ENCODE data around the gene LILRB1. TPM values are rescaled to one million over a fixed set of nuclear protein-coding genes. Genes with fewer than 3 reads are reported as not detected.

The LILRB1 gene
- total and polyA plus RNA-seq, 2 of the 13 experiments (the other 11 are each of a cell fraction or from before 2014, with no cell fraction given), result not detected

GRCh38 chr19:54608792-54609191 lies 21.5 kb upstream of the LILRB1 start:
- in situ Hi-C loops (cut with HindIII; ENCODE audit: extremely low pct_ligation_motif_present, low pct_unique_long_range_greater_than_20kb) (no loop called here), intact Hi-C loops (cut with micrococcal nuclease; ENCODE audit: unreplicated experiment) (no loop called here)
- Histone ChIP-seq H4K20me1 (ENCODE audit: insufficient read depth, low read length) (no peaks in the 10 kb centered on the region), H3K9ac (ENCODE audit: insufficient read depth, low read depth, low read length) (no peak overlapping the region), H2AFZ (ENCODE audit: low read length) (no peak overlapping the region), H3K36me3 (replicated peaks in 1 of 2; ENCODE audit: control insufficient read depth in 1 of 2, insufficient read depth in 2 of 2, low read length in 2 of 2) (no peaks in the 10 kb centered on the region), H3K27ac (ENCODE audit: extremely low read length, insufficient read depth, low read length) (no peak overlapping the region), H3K4me2 (ENCODE audit: low read depth, low read length) (no peak overlapping the region), H3K27me3 (ENCODE audit: control insufficient read depth in 1 of 2, insufficient read depth in 2 of 2, low read length in 2 of 2) (peaks cover 0 to 12% of the 10 kb centered on the region in 2 experiments; a peak in 1 of 5 replicates), H3K79me2 (ENCODE audit: insufficient read depth, low read length) (no peaks in the 10 kb centered on the region), H3K4me1 (ENCODE audit: insufficient read depth, low read length) (no peaks in the 10 kb centered on the region), H3K4me3 (replicated peaks in 1 of 3; ENCODE audit: insufficient read depth in 1 of 3, low read depth in 2 of 3, low read length in 3 of 3) (no peak overlapping the region), H3K9me3 (ENCODE audit: low read length) (no peaks in the 10 kb centered on the region)
- no peak for TF ChIP-seq HOXA3 (CRISPR knock-in tag; IDR thresholded peaks at IDR 0.05)
- no peak for TF ChIP-seq SOX6 (IDR thresholded peaks at IDR 0.05)
- TF ChIP-seq SOX6 (CRISPR knock-in tag; IDR thresholded peaks at IDR 0.05), result no peak
- no peak for TF ChIP-seq ZFP90 (CRISPR knock-in tag; IDR thresholded peaks at IDR 0.05; ENCODE audit: borderline replicate concordance)
- no peak for TF ChIP-seq MEF2D (CRISPR knock-in tag; IDR thresholded peaks at IDR 0.05)
- no peak for TF ChIP-seq ZNF484 (CRISPR knock-in tag; IDR thresholded peaks at IDR 0.05; ENCODE audit: borderline replicate concordance, low read depth)
- TF ChIP-seq ADNP (CRISPR knock-in tag; IDR thresholded peaks at IDR 0.05), result no peak
- no peak for TF ChIP-seq PAWR (CRISPR knock-in tag; IDR thresholded peaks at IDR 0.05; ENCODE audit: borderline replicate concordance)
- TF ChIP-seq SCMH1 (CRISPR knock-in tag; IDR thresholded peaks at IDR 0.05; ENCODE audit: borderline replicate concordance), result no peak
- no peak for TF ChIP-seq ZNF563 (CRISPR knock-in tag; IDR thresholded peaks at IDR 0.05)
- POLR2A ChIA-PET, result no interaction called here
- BruUV-seq (replicated peaks), result no TSS peak
- ATAC-seq (no peak), DNase-seq (ENCODE audit: low spot score) (no peak), FAIRE-seq (no peak)
- CTCF ChIA-PET (ENCODE audit: low intra/inter-chr PET ratio, low total read pairs), result no interaction called here
- 8% methylated on average over 8 of the region's 15 CpGs for WGBS (ENCODE audit: low lambda C conversion rate)

DNA sequence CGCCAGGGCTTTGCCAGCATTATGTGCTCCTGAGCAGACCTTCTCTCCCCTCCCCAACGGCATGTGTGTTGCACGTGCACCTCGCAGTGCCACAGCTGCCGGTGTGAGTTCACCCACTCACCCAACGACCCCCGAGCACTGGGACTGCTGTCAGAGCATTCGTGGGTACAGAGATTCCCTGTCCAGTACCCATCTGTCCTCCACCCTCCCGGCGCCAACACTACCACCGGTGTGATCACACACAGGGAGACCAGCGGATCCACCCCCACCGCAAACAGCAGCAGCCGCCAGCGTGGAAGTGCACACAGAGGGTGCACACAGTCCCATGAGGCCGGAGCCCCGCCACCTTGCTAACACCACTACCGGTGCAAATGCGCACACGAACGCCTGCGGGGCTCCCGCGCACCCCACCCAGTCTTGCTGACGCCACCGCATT lies 20.9 kb upstream of the LILRB1 start:
- H3K27ac ChIP-seq (ENCODE audit: extremely low read length, insufficient read depth, low read length), result no peak overlapping the region
- intact Hi-C loops (cut with micrococcal nuclease; ENCODE audit: unreplicated experiment), result no loop called here
- no peaks in the 10 kb centered on the region for H4K20me1 ChIP-seq (ENCODE audit: insufficient read depth, low read length)
- ChIA-PET POLR2A (no interaction called here), CTCF (ENCODE audit: low intra/inter-chr PET ratio, low total read pairs) (no interaction called here)
- H2AFZ ChIP-seq (ENCODE audit: low read length), result no peak overlapping the region
- H3K9me3 ChIP-seq (ENCODE audit: low read length), result no peaks in the 10 kb centered on the region
- WGBS (ENCODE audit: low lambda C conversion rate), result 60% methylated on average over 15 of the region's 26 CpGs
- no peak overlapping the region for H3K4me3 ChIP-seq (replicated peaks in 1 of 3; ENCODE audit: insufficient read depth in 1 of 3, low read depth in 2 of 3, low read length in 3 of 3)
- H3K79me2 ChIP-seq (ENCODE audit: insufficient read depth, low read length), result no peaks in the 10 kb centered on the region
- ATAC-seq, result no peak
- no peak for DNase-seq (ENCODE audit: low spot score)
- no TSS peak for BruUV-seq (replicated peaks)
- no peak for FAIRE-seq
- no peaks in the 10 kb centered on the region for H3K36me3 ChIP-seq (replicated peaks in 1 of 2; ENCODE audit: control insufficient read depth in 1 of 2, insufficient read depth in 2 of 2, low read length in 2 of 2)
- in situ Hi-C loops (cut with HindIII; ENCODE audit: extremely low pct_ligation_motif_present, low pct_unique_long_range_greater_than_20kb), result no loop called here
- no peaks in the 10 kb centered on the region for H3K4me1 ChIP-seq (ENCODE audit: insufficient read depth, low read length)
- H3K27me3 ChIP-seq (ENCODE audit: control insufficient read depth in 1 of 2, insufficient read depth in 2 of 2, low read length in 2 of 2), result peaks cover 0 to 12% of the 10 kb centered on the region in 2 experiments; a peak in 1 of 5 replicates
- no peak overlapping the region for H3K4me2 ChIP-seq (ENCODE audit: low read depth, low read length)
- H3K9ac ChIP-seq (ENCODE audit: insufficient read depth, low read depth, low read length), result no peak overlapping the region
- no peak for TF ChIP-seq ZHX1 (CRISPR knock-in tag; IDR thresholded peaks at IDR 0.05; ENCODE audit: low read depth)
- no peak for TF ChIP-seq ZNF775 (CRISPR knock-in tag; IDR thresholded peaks at IDR 0.05; ENCODE audit: borderline replicate concordance)
- 0 out of 2 replicates have a peak, but pooled peaks have one; percentile 5 for TF ChIP-seq MNT (IDR thresholded peaks at IDR 0.05)

All from HepG2 (cell line).